ENCODE data around the gene TEX13D.

GRCh38 chrX:124328765-124329164, 3.7 kb upstream of the TEX13D start:
- TF ChIP-seq FOS (IDR thresholded peaks at IDR 0.05; ENCODE audit: borderline replicate concordance, insufficient read depth, low read length) (no peak), POLR2A (IDR thresholded peaks at IDR 0.05; ENCODE audit: low read depth, low read length) (no peak)
